T47D (cell line): ENCODE results near the gene ST6GALNAC2.

ENCODE experiments used
- DNase-seq, 2 experiments: peaks; one replicate each; pipeline versions ENCODE4 v3.0.0 to v3.0.0-alpha.2; 2011 to 2012; ENCODE audit warnings: low read depth in 1 of 2, low spot score in 1 of 2
- JUND ChIP-seq: IDR thresholded peaks from 2 replicates; pipeline ENCODE4 v1.6.1; 2012; ENCODE audit warnings: low read depth
- in situ Hi-C: cut with HindIII; loops from 2 replicates; pipeline ENCODE4 v1.10.0; 2016; ENCODE audit warnings: low sequenced_read_pairs, low pct_unique_long_range_greater_than_20kb

Gene ST6GALNAC2

GRCh38 chr17:76543482-76543825 lies 42.2 kb downstream of the ST6GALNAC2 start:
- no peak for DNase-seq
- in situ Hi-C loops: no loop called here
- no peak for TF ChIP-seq JUND

GRCh38 chr17:76542984-76543383 lies 42.7 kb downstream of the ST6GALNAC2 start:
- no peak for DNase-seq
- in situ Hi-C loops: no loop called here
- no peak for TF ChIP-seq JUND

- in situ Hi-C loops: no loop called here
- TF ChIP-seq JUND: no peak
- DNase-seq: no peak
Measured at GRCh38 chr17:76542566-76542971, 43.1 kb downstream of the ST6GALNAC2 start.

- DNase-seq: no peak
- in situ Hi-C loops: no loop called here
- TF ChIP-seq JUND: no peak
Measured at GRCh38 chr17:76541739-76542454, 43.8 kb downstream of the ST6GALNAC2 start.

GRCh38 chr17:76540381-76541300 lies 45.0 kb downstream of the ST6GALNAC2 start:
- no peak for TF ChIP-seq JUND
- DNase-seq: peak; percentile 99 to 100
- in situ Hi-C loops: no loop called here

GRCh38 chr17:76539631-76540271 lies 45.9 kb downstream of the ST6GALNAC2 start, which contains the start of gene PRCD:
Gene PRCD, plus strand, starts transcription at chr17:76540044. Its CDS starts 98 bp downstream, at chr17:76540142.
- TF ChIP-seq JUND: no peak
- in situ Hi-C loops: no loop called here

GRCh38 chr17:76538941-76539570 lies 46.6 kb downstream of the ST6GALNAC2 start:
- DNase-seq: no peak
- TF ChIP-seq JUND: no peak
- in situ Hi-C loops: no loop called here

More at GRCh38 chr17:76539631-76540271, 45.9 kb downstream of the ST6GALNAC2 start, which contains the start of gene PRCD:
- DNase-seq: peak in 1 of 2 experiments; percentile 30

GRCh38 chr17:76538281-76538931 lies 47.3 kb downstream of the ST6GALNAC2 start:
- DNase-seq: no peak
- TF ChIP-seq JUND: no peak
- in situ Hi-C loops: no loop called here

GRCh38 chr17:76537578-76538280 lies 47.9 kb downstream of the ST6GALNAC2 start, which contains the start of gene CYGB:
Gene CYGB, minus strand, starts transcription at chr17:76537709. Its CDS starts 167 bp downstream, at chr17:76537542.
- no peak for TF ChIP-seq JUND
- in situ Hi-C loops: no loop called here
- no peak for DNase-seq

GRCh38 chr17:76537288-76537577 lies 48.4 kb downstream of the ST6GALNAC2 start:
- TF ChIP-seq JUND: no peak
- DNase-seq: peak; percentile 42 to 72
- in situ Hi-C loops: no loop called here

- in situ Hi-C loops: no loop called here
- DNase-seq: no peak
- no peak for TF ChIP-seq JUND
Measured at GRCh38 chr17:76536511-76537287, 49.0 kb downstream of the ST6GALNAC2 start.
